OCI-LY1 (cell line): ENCODE data around the gene DZANK1.
"Not testable (repeated sequence)": the region's sequence is repeated elsewhere in the genome, so short reads cannot be mapped to it uniquely, and the experiment has no call there.

Experiments used
- H2AFZ ChIP-seq: fragments of 200-600 bp; sonication (generic), shearing (Covaris generic); 2 replicates; pipeline ENCODE4 v1.6.0; 2014; ENCODE audit warnings: antibody characterized with exemption, mild to moderate bottlenecking, low read length
- H3F3A ChIP-seq: fragments of 200-600 bp; sonication (generic), shearing (Covaris generic); 2 replicates; pipeline ENCODE4 v1.6.0; 2014; ENCODE audit warnings: mild to moderate bottlenecking, antibody characterized with exemption, low read length, moderate library complexity; ENCODE audit not compliant: insufficient read depth
- H3K27ac ChIP-seq: fragments of 200-600 bp; sonication (generic); 2 replicates; pipeline ENCODE4 v1.5.1; 2014; ENCODE audit warnings: low read length, mixed run types, mild to moderate bottlenecking, low read depth; ENCODE audit not compliant: poor library complexity, severe bottlenecking
- H3K27me3 ChIP-seq: fragments of 200-600 bp; sonication (generic); 2 replicates; pipeline ENCODE4 v1.6.0; 2014; ENCODE audit warnings: antibody characterized with exemption, mild to moderate bottlenecking, low read length, moderate library complexity; ENCODE audit not compliant: insufficient read depth
- H3K36me3 ChIP-seq: fragments of 200-600 bp; sonication (generic); 2 replicates; pipeline ENCODE4 v1.6.1; 2014; ENCODE audit warnings: mild to moderate bottlenecking, antibody characterized with exemption, low read length, moderate library complexity, mixed read lengths; ENCODE audit not compliant: insufficient read depth
- H3K4me1 ChIP-seq: fragments of 200-600 bp; sonication (generic); 2 replicates; pipeline ENCODE4 v1.5.1; 2014; ENCODE audit warnings: mild to moderate bottlenecking, low read length, moderate library complexity; ENCODE audit not compliant: insufficient read depth, severe bottlenecking
- H3K4me2 ChIP-seq: fragments of 200-600 bp; sonication (generic), shearing (Covaris generic); 2 replicates; pipeline ENCODE4 v1.6.1; 2014; ENCODE audit warnings: low read length
- H3K4me3 ChIP-seq: fragments of 200-600 bp; sonication (generic); 2 replicates; pipeline ENCODE4 v1.5.1; 2014; ENCODE audit warnings: low read length, low read depth, mild to moderate bottlenecking, mixed read lengths; ENCODE audit not compliant: poor library complexity, severe bottlenecking
- H3K79me2 ChIP-seq: fragments of 200-600 bp; shearing (Covaris generic); 2 replicates; pipeline ENCODE4 v1.6.1; 2016; ENCODE audit warnings: mixed run types, low read length, mixed read lengths; ENCODE audit not compliant: insufficient read depth
- H3K9ac ChIP-seq: fragments of 200-600 bp; sonication (generic), shearing (Covaris generic); 2 replicates; pipeline ENCODE4 v1.6.1; 2014; ENCODE audit warnings: mild to moderate bottlenecking, low read length, mixed read lengths
- H3K9me2 ChIP-seq: fragments of 200-600 bp; sonication (generic), shearing (Covaris generic); 2 replicates; pipeline ENCODE4 v1.6.1; 2014; ENCODE audit warnings: low read depth, mild to moderate bottlenecking, low read length, mixed read lengths
- H3K9me3 ChIP-seq: fragments of 200-600 bp; shearing (Covaris generic); 2 replicates; pipeline ENCODE4 v1.6.1; 2014; ENCODE audit warnings: low read length, mixed read lengths
- H4K20me1 ChIP-seq: fragments of 200-600 bp; sonication (generic), shearing (Covaris generic); 2 replicates; pipeline ENCODE4 v1.6.0; 2016; ENCODE audit warnings: mild to moderate bottlenecking, low read length; ENCODE audit not compliant: insufficient read depth
- CTCF ChIP-seq: fragments of 200-600 bp; sonication (generic), shearing (Covaris generic); IDR thresholded peaks from 2 replicates; pipeline ENCODE4 v1.5.1; 2017; ENCODE audit warnings: mild to moderate bottlenecking, antibody characterized with exemption, low read length, moderate library complexity, mixed read lengths
- EZH2 ChIP-seq: fragments of 200-600 bp; sonication (generic), shearing (Covaris generic); IDR thresholded peaks from 2 replicates; pipeline ENCODE4 v1.8.0; 2017; ENCODE audit warnings: borderline replicate concordance, mixed run types, mild to moderate bottlenecking, antibody characterized with exemption, low read length, moderate library complexity, mixed read lengths

The DZANK1 gene

DNA sequence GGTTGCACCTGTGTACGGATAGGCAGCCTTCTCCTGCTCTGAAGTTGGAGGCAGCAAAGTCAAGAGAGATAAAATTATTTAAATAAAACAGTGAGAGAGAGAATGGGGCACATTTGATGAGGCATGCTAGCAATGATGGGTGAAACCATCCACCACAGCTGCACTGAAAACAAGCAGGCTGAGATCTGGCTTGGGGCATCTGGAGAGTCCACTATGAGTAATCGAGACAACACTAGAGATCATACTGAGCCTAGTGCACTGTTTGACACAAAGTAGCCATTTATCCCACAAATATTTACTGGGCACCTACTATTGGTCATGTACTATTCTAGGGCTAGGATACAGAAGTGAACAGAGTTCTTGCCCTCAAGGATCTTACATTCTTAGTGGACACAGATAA lies 66.4 kb downstream of the DZANK1 start:
- Histone ChIP-seq H3K4me2 (no peak overlapping the region), H3K27ac (no peak overlapping the region), H3K9me2 (no peaks in the 10 kb centered on the region), H3K9me3 (peaks cover 4% of the 10 kb centered on the region; the same call in 1 of the 2 replicates), H3K4me3 (no peak overlapping the region), H3K36me3 (peaks cover 21% of the 10 kb centered on the region), H3K27me3 (no peaks in the 10 kb centered on the region), H4K20me1 (no peaks in the 10 kb centered on the region), H3K79me2 (no peaks in the 10 kb centered on the region), H2AFZ (no peak overlapping the region), H3K4me1 (no peaks in the 10 kb centered on the region), H3F3A (no peaks in the 10 kb centered on the region), H3K9ac (no peak overlapping the region)
- TF ChIP-seq CTCF (no peak), EZH2 (no peak)

- not testable (repeated sequence) for H4K20me1 ChIP-seq, H3K4me2 ChIP-seq, H3F3A ChIP-seq, H2AFZ ChIP-seq, H3K79me2 ChIP-seq, H3K4me1 ChIP-seq, H3K9me3 ChIP-seq, H3K27ac ChIP-seq, H3K9ac ChIP-seq, H3K9me2 ChIP-seq, H3K4me3 ChIP-seq, H3K27me3 ChIP-seq
- peaks cover 21% of the 10 kb centered on the region for H3K36me3 ChIP-seq
Observed at GRCh38 chr20:18398713-18399112, 68.1 kb downstream of the DZANK1 start.

- Histone ChIP-seq H3K27me3 (no peaks in the 10 kb centered on the region), H3K9ac (no peak overlapping the region), H3K9me2 (no peaks in the 10 kb centered on the region), H3K79me2 (no peaks in the 10 kb centered on the region), H3K9me3 (peaks cover 4% of the 10 kb centered on the region; the same call in 1 of the 2 replicates), H4K20me1 (no peaks in the 10 kb centered on the region), H2AFZ (no peak overlapping the region), H3F3A (no peaks in the 10 kb centered on the region), H3K4me2 (no peak overlapping the region), H3K36me3 (peaks cover 11% of the 10 kb centered on the region), H3K27ac (no peak overlapping the region), H3K4me1 (no peaks in the 10 kb centered on the region), H3K4me3 (no peak overlapping the region)
- no peak for TF ChIP-seq EZH2
- no peak for TF ChIP-seq CTCF
Observed at GRCh38 chr20:18397030-18397429, 69.8 kb downstream of the DZANK1 start.

- H4K20me1 ChIP-seq: no peaks in the 10 kb centered on the region
- no peak overlapping the region for H3K4me3 ChIP-seq
- no peak overlapping the region for H3K9ac ChIP-seq
- H3K36me3 ChIP-seq: peaks cover 4% of the 10 kb centered on the region; the same call in 1 of the 2 replicates
- no peaks in the 10 kb centered on the region for H3K79me2 ChIP-seq
- H3K9me2 ChIP-seq: no peaks in the 10 kb centered on the region
- no peaks in the 10 kb centered on the region for H3K9me3 ChIP-seq
- no peaks in the 10 kb centered on the region for H3K4me1 ChIP-seq
- H3F3A ChIP-seq: no peaks in the 10 kb centered on the region
- no peak overlapping the region for H3K4me2 ChIP-seq
- no peaks in the 10 kb centered on the region for H3K27me3 ChIP-seq
- no peak overlapping the region for H2AFZ ChIP-seq
- no peak for TF ChIP-seq CTCF
- TF ChIP-seq EZH2: no peak
- no peak overlapping the region for H3K27ac ChIP-seq
Observed at GRCh38 chr20:18395544-18395943, 71.3 kb downstream of the DZANK1 start.
